Stimulated activated CD4-positive, alpha-beta T cell treated with anti-CD3 and anti-CD28 coated beads, Interleukin-1b, Interleukin-23, amount 100 ng/mL, for 4 hours (primary cell): ENCODE data around the gene IL1RAPL2.
"Not testable (repeated sequence)": the region's sequence is repeated elsewhere in the genome, so short reads cannot be mapped to it uniquely, and the experiment has no call there.

ENCODE experiments used
- DNase-seq, 2 donors: peaks; one replicate each; pipeline ENCODE4 v3.0.0-alpha.2; 2020; ENCODE audit warnings: low read depth in 2 of 2

Gene IL1RAPL2

DNA sequence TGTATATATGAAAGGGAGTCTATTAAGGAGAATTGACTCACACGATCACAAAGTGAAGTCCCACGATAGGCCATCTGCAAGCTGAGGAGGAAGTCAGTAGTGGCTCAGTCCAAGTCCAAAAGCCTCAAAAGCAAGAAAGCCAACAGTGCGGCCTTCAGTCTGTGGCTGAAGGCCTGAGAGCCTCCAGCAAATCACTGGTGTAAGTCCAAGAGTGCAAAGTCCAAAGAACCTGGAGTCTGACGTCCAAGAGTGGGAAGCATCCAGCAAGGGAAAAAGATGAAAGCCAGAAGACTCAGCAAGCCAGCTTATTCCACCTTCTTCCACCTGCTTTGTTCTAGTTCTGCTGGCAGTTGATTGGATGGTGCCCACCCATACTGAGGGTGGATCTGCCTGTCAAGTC, 104.1 kb downstream of the IL1RAPL2 start:
- DNase-seq, result no peak

DNA sequence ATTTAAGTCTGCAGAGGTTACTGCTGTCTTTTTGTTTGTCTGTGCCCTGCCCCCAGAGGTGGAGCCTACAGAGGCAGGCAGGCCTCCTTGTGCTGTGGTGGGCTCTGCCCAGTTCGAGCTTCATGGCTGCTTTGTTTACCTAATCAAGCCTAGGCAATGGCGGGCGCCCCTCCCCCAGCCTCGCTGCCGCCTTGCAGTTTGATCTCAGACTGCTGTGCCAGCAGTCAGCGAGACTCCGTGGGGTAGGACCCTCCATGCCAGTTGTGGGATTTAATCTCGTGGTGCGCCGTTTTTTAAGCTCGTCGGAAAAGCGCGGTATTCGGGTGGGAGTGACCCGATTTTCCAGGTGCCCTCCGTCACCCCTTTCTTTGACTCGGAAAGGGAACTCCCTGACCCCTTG, 111.5 kb downstream of the IL1RAPL2 start:
- not testable (repeated sequence) for DNase-seq

GRCh38 chrX:104679175-104679574, 113.2 kb downstream of the IL1RAPL2 start:
- DNase-seq, result no peak

DNA sequence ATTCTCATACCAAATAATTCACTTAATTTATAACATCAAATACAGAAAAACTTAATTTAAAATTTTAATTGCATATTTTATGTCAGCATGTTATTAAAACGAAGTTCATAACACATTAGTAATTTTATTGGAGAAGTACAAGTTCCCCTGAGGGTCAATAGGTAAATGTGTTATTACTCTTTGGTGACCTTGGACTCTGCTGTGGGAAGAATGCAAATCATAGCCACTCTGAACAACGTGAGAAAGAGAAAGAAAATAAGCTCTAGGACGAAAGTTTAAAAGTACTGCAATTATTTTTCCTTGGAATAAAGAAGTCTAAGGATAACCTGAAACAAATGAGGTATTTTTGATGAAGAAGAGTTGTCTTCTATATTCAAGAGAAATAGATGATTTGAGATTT, 115.2 kb downstream of the IL1RAPL2 start:
- no peak for DNase-seq

GRCh38 chrX:104684077-104684476, 118.1 kb downstream of the IL1RAPL2 start:
- no peak for DNase-seq

GRCh38 chrX:104695593-104695992, 129.6 kb downstream of the IL1RAPL2 start:
- no peak for DNase-seq

DNA sequence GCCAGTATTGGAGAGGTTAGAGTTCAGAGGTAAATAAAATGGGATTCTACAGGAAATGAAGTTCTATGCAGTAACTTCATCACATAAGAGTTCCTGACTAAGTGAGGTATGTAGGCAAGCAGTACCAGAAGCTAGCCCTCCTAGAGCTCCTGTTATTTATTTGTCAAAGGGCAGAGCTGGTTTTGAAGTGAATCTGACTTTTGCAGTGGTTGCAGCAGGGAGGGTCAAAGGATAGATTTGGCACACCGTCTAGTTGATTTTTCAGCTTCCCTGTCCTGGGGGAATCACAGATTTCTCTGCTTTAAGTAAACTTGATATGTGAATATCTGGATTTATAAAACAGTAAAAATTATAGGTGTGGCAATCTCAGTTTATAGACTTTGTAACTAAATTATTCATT, 130.7 kb downstream of the IL1RAPL2 start:
- DNase-seq, result no peak

DNA sequence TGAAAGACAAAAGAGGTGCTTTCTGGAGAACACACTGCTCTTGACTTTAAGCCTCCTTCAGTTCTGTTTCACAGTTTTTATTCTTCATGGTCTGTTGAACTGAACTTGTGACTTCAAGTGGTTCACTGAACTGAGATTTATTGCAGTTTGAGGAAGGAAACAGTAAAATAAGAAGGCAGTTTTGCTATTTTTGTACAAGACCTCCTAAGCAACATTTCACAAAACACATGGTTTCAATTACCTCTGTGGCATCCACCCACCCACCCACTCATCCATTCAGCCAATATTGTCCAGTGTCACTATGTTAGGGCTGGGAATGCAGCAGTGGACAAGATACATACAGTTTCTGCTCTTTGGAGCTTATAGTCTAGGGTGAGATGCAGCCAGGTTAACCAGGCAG, 131.3 kb downstream of the IL1RAPL2 start:
- DNase-seq, result no peak

DNA sequence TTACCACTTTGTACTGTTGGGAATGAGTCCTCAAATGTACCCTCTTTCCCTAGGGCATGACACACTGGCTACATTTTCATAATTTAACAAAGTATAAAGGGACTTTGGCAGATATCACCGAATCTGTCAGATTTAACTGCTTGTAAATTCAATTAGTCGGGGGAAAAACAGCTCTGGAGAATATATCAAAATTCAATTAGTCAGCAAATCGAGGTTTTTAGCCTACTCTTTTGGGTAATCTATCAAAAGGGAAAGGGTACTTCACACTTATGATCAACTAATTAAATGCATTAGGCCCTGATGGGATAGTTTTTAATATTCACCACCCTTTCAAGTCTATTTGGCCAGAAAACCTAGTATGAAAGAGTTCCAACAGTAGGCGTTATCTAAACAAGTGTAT, 141.0 kb downstream of the IL1RAPL2 start:
- DNase-seq, result no peak

- no peak for DNase-seq
Observed at GRCh38 chrX:104707572-104707971, 141.6 kb downstream of the IL1RAPL2 start.

- DNase-seq, result no peak
Observed at GRCh38 chrX:104712515-104712914, 146.5 kb downstream of the IL1RAPL2 start.

GRCh38 chrX:104721854-104722253, 155.9 kb downstream of the IL1RAPL2 start:
- no peak for DNase-seq

DNA sequence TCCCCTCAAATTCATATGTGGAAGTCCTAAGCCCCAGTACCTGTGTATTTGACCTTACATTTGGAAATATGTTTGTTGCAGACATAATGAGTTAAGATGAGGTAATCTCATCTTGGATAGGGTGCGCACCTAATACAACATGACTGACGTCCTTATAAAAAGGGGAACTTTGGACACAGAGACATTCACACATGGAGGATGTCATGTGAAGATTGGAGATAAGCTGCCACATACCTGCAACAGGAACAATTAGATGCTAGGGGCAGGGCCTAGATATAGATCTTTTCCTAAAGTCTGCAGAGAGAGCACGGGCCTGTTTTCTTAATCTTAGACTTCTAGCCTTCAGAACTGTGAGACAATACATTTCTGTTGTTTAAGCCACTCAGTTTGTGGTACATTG, 162.5 kb downstream of the IL1RAPL2 start:
- no peak for DNase-seq

DNA sequence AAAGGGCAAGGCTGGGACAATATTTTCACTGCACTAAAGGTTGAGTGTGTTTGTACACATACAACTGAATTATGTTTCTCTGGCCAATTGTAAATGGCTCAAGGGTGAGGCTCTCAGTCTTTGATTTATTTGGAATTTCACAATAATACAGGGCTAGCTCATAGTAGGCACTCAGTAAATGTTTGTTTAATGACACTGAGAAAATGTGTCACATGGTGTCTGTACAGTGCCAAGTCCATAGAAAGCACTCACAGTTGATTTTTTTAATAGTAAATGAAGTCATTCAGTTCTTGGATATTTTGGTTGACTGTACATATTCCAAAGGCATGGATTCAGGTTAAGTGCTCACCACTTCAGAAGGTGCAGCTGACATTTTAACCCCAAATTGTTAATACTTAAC, 176.4 kb downstream of the IL1RAPL2 start:
- no peak for DNase-seq

DNA sequence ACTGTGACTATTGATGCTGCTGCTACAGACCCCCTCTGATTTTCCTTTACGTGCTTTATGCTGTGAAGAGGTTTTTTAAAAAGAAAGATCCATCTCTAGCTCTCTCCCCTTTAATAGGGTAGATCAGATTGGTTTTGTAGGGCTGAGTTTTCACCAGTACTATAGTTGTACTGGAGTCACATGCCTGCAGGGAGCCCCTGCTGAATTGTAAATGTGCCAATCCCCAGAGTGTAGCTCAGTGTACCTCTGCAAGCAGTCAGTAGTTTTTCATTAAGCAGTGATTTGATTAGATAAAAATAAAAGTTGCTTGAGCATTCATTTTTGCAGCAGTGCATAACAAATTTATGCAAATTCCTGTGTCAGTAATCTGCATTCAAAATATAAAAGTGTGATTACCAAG, 179.2 kb downstream of the IL1RAPL2 start:
- DNase-seq, result no peak

- DNase-seq, result no peak
Observed at GRCh38 chrX:104749951-104750610, 184.1 kb downstream of the IL1RAPL2 start.

- DNase-seq, result no peak
Observed at GRCh38 chrX:104762641-104763040, 196.6 kb downstream of the IL1RAPL2 start.

DNA sequence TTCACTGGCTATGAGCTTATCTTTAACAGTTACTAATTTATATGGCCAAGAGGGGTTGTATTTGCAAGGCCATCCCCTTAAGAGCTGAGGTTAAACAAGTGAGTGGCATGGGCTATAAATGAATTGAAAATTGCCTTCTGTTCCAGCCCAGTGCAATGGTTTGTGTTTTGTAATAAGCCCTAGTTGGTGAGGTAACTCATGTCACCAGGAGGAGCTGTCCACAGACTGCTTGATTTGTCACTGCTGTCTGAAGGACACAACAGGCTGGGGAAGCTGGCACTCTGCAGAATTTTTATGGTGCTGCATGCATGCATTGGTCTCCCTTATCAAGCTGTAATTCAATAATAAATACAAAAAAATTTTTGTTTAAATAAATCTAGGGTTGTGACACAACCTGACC, 223.8 kb downstream of the IL1RAPL2 start:
- DNase-seq, result no peak

GRCh38 chrX:104795804-104796203, 229.8 kb downstream of the IL1RAPL2 start:
- DNase-seq, result no peak

- DNase-seq, result no peak
Observed at GRCh38 chrX:104803219-104803618, 237.2 kb downstream of the IL1RAPL2 start.

- no peak for DNase-seq
Observed at GRCh38 chrX:104806346-104806745, 240.3 kb downstream of the IL1RAPL2 start.

DNA sequence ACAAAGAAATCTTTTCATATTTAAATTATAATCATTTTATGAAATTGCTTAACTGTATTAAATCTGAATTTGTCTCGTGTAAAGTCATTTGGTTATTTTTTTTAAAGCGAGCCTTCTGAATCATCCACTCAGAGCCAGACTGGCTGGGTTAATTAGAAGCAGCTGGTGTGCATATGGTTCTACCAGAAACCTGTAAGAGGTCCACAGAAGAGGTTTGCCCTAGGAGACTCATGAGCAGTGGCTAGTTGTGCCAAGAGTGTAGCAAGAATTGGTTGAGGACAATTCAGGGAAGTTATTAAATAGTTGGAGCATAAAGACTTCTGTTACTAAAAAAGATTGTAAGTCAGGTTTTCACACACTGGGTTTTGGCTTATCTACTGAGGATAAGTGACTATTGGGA, 267.4 kb downstream of the IL1RAPL2 start:
- DNase-seq, result no peak

GRCh38 chrX:104842646-104843045, 276.6 kb downstream of the IL1RAPL2 start:
- no peak for DNase-seq

- DNase-seq, result no peak
Observed at GRCh38 chrX:104852241-104852640, 286.2 kb downstream of the IL1RAPL2 start.
